ENCODE measurements around the gene ANKH.
A peak's percentile ranks its signal among the peaks of the same experiment; 100 is the strongest.

Gene ANKH

DNA sequence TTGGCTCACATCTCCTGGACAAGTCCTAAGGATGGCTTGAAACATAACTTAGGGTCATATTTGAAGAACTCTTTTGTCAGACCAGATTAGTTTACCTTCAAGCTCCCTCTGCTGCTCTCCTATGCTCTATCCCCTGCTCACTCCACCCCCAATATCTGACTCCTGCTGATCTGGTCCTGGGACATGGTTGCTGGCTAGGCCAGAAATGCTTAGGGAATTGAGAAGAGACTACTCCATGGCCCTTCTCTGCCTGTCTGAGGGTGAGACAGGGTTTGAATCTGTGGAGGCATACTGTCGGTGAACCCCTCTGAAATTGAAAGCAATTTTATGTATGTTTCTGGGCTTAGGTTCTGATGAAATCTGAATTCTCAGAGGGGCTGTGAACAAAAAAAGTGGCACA is 203.8 kb downstream of the ANKH start:
- DNase-seq (ENCODE audit: low read depth), result no peak
- TF ChIP-seq, protein P1, sequence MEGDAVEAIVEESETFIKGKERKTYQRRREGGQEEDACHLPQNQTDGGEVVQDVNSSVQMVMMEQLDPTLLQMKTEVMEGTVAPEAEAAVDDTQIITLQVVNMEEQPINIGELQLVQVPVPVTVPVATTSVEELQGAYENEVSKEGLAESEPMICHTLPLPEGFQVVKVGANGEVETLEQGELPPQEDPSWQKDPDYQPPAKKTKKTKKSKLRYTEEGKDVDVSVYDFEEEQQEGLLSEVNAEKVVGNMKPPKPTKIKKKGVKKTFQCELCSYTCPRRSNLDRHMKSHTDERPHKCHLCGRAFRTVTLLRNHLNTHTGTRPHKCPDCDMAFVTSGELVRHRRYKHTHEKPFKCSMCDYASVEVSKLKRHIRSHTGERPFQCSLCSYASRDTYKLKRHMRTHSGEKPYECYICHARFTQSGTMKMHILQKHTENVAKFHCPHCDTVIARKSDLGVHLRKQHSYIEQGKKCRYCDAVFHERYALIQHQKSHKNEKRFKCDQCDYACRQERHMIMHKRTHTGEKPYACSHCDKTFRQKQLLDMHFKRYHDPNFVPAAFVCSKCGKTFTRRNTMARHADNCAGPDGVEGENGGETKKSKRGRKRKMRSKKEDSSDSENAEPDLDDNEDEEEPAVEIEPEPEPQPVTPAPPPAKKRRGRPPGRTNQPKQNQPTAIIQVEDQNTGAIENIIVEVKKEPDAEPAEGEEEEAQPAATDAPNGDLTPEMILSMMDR (IDR thresholded peaks at IDR 0.05; ENCODE audit: control insufficient read depth, insufficient read depth, low read depth, low read length, missing control alignments), result no peak
- no peak overlapping the region for H3K4me3 ChIP-seq (ENCODE audit: control insufficient read depth, low read depth, low read length)

DNA sequence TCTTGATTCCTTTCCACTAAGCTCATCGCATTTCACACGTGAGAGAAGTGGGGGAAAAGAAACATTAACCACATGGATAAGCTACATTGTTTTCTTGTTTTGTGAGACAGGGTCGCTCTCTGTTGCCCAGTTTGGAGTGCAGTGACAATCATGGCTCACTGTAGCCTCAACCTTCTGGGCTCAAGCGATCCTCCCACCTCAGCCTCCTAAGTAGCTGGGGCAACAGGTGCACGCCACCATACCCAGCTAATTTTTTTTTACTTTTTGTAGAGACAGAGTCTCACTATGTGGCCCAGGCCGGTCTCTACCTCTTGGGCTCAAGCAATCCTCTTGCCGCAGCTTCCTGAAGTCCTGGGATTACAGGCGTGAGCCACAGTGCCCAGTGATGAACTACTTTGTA is 204.3 kb downstream of the ANKH start:
- H3K4me3 ChIP-seq (ENCODE audit: control insufficient read depth, low read depth, low read length), result no peak overlapping the region
- TF ChIP-seq, protein P1 (IDR thresholded peaks at IDR 0.05; ENCODE audit: control insufficient read depth, insufficient read depth, low read depth, low read length, missing control alignments), result no peak

DNA sequence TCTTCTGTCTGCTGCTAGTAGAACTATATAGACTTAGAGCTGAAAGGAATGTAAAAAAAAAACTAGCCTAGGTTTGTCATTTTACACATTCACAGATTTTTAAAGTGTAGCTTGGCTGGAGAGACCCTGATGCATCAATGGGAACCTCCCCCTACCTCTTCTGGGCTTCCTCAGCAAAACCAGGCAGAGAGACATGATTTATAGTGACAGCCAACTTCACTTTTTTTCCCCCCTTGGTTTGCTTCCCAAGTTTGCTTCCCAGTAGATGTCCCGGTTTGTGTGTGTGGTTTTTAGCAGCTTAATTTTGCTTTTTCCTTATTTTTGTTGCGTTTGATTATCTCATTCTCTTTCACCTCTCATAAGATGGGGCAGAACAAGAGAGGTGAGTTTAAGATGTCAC is 205.2 kb downstream of the ANKH start:
- DNase-seq (ENCODE audit: low read depth), result no peak
- H3K4me3 ChIP-seq (ENCODE audit: control insufficient read depth, low read depth, low read length), result no peak overlapping the region
- TF ChIP-seq, protein P1 (IDR thresholded peaks at IDR 0.05; ENCODE audit: control insufficient read depth, insufficient read depth, low read depth, low read length, missing control alignments), result no peak

More for the DNA sequence above, 204.3 kb downstream of the ANKH start:
- DNase-seq (ENCODE audit: low read depth), result no peak

DNA sequence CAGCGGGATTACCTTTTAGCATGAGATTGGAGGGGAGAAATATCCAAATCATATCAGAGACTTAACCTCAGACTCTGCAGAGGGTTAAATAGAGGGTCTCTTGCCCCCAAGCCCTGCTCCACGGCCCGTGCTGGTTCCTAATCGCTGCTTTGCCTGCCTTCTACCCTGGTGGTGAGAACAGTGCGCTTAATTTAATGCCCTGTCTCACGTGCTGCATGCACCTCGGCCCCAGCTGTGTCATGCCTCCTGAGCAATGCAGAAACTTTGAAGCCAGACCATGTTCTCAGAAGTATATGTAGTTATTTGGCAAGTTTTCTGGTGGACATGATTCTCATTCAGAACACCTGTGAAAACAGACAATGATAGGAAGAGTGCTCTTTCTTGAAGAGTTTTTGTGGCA is 205.6 kb downstream of the ANKH start:
- H3K4me3 ChIP-seq (ENCODE audit: control insufficient read depth, low read depth, low read length), result peak overlapping the region; percentile 60
- DNase-seq (ENCODE audit: low read depth), result no peak
- TF ChIP-seq, protein P1 (IDR thresholded peaks at IDR 0.05; ENCODE audit: control insufficient read depth, insufficient read depth, low read depth, low read length, missing control alignments), result peak; percentile 21

DNA sequence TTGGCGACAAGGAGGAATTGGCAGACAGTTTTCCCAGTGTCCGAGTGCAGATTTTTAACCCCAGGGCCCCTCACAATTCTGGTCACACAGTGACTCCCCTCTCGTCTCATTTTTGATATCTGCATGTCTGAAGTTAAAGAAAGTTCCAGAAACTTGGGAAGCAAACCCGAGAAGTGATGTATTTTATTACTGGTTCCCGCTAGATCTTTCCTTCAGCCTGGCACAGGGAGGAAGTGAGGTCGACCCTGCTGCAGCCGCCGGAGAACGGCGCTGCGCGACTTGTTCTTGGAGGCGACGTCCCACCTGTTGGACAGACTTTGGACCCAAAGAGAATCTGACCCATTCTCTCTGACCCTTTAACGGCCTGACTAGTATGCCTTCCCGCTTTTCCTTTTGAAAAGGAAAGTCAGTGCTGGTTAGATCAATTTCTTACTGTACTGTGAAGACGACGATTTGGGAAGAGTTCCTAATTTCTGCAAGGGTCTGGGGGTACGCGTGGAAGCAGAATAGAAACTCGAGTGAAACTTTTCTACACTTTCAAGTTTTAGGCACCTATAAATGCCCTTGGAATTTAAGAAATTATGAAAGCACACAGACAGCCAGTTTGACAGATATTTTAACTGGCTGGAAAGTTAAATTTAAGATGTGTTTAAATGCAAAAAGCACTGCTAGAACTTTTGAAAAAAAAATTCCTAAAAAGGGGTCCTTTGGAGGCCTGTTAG is 206.3 kb downstream of the ANKH start:
- TF ChIP-seq, protein P1 (IDR thresholded peaks at IDR 0.05; ENCODE audit: control insufficient read depth, insufficient read depth, low read depth, low read length, missing control alignments), result no peak
- H3K4me3 ChIP-seq (ENCODE audit: control insufficient read depth, low read depth, low read length), result peak overlapping the region; percentile 60
- no peak for DNase-seq (ENCODE audit: low read depth)

DNA sequence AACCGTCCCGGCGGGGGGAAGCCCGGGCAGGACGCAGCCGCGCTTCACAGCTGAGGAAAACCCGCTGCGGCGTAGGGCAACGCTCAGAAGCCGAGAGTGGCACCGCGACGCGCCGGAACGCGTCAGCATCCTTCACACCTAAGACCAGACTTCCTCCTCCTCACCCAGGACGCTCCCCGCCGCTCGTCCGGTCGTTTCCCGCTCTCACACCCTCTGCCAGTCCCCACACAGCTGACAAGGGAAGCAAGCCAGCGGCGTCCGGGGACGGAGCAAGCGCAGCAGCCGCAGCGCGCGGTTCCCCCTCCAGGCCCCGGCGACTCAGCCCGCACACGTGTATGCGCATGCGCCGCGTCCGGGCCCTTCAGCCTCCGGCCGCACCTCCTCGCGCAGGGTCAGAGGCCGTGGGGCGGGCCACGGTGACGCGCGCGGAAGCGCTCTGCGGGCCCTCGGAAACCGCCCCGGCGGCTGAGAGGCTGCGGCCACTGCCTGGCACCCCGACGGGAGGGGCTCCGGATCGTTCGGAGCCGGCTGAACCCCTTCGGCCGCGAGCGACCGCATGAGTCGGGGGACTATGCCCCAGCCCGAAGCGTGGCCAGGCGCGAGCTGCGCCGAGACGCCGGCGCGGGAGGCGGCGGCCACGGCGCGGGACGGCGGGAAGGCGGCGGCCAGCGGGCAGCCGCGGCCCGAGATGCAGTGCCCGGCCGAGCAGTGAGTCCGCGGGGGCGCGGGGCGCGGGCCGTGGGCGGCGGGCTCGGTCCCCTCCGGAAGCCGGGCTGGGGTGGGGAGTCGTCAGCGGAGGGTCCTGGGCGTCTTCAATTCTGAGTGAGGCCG is 207.1 kb downstream of the ANKH start, which contains the start of gene OTULIN:
OTULIN (plus strand) TSS at position 449 of the 831 bp plus-strand sequence; CDS start at position 557, 108 bp downstream.
- peak within 1 kb of the TSS; percentile 60 for H3K4me3 ChIP-seq (ENCODE audit: control insufficient read depth, low read depth, low read length)
- TF ChIP-seq, protein P1 (IDR thresholded peaks at IDR 0.05; ENCODE audit: control insufficient read depth, insufficient read depth, low read depth, low read length, missing control alignments), result no peak

More for the DNA sequence above, 207.1 kb downstream of the ANKH start, which contains the start of gene OTULIN:
- DNase-seq (ENCODE audit: low read depth), result peak; percentile 37
